K562 (cell line): ENCODE data around the gene COL16A1. TPM values are rescaled to one million over a fixed set of nuclear protein-coding genes. Genes with fewer than 3 reads are reported as not detected.

Source experiments
- ATAC-seq: fragments of 200-7000 bp; cut with Tn5 transposase; 3 replicates; pipeline ENCODE4 v1.9.1; 2020; ENCODE audit warnings: moderate library complexity
- BruUV-seq: library from RNA; stranded (reverse); fragments of 400-500 nt; replicated peaks from 2 replicates; lab custom pipeline; 2021; lab: Mats Ljungman, UMichigan
- CTCF ChIA-PET: fragments of 300-600 bp; formaldehyde crosslinking; extraction: SDS; loops from one replicate; lab custom pipeline; 2021; ENCODE audit warnings: low intra/inter-chr PET ratio; lab: Yijun Ruan, JAX
- POLR2A ChIA-PET: fragments of 300-600, 350-650 bp; sonication (Branson Sonifier 250); formaldehyde crosslinking; extraction: SDS; loops from one replicate; lab custom pipeline; 2021; ENCODE audit warnings: antibody characterized with exemption, inconsistent platforms; lab: Yijun Ruan, JAX
- DNase-seq, 4 experiments: peaks; one replicate each; pipeline versions ENCODE4 v3.0.0 to v3.0.0-alpha.2; 2011 to 2018; ENCODE audit warnings: low spot score in 3 of 4, mixed read lengths in 3 of 4; ENCODE audit errors: extremely low read depth in 1 of 4
- FAIRE-seq: peaks from 2 replicates; lab custom pipeline; 2011; peaks lifted over from hg19 to GRCh38; lab: Jason Lieb, UNC
- H2AFZ ChIP-seq: 2 replicates; pipeline ENCODE4 v1.6.0; 2011; ENCODE audit warnings: low read depth, low read length, control low read depth, inconsistent platforms
- H3K27ac ChIP-seq: fragments of 200-600 bp; 3 replicates; pipeline ENCODE4 v1.8.0; 2011; ENCODE audit warnings: low read depth, mild to moderate bottlenecking, control low read depth, inconsistent platforms, low read length, moderate library complexity, mixed read lengths; ENCODE audit errors: extremely low read depth
- H3K27me3 ChIP-seq, 2 experiments: fragments of 300-600 bp in 1 of 2; 2 replicates in 1 of 2; 3 replicates in 1 of 2; pipeline versions ENCODE4 v1.6.0 to v1.8.0; 2011; ENCODE audit warnings: inconsistent platforms in 2 of 2, low read length in 2 of 2, mild to moderate bottlenecking in 1 of 2, mixed read lengths in 1 of 2, moderate library complexity in 1 of 2; ENCODE audit not compliant: control insufficient read depth in 2 of 2, insufficient read depth in 2 of 2
- H3K36me3 ChIP-seq: fragments of 300-600 bp; 3 replicates; pipeline ENCODE4 v1.8.0; 2011; ENCODE audit warnings: mild to moderate bottlenecking, low read length, inconsistent platforms; ENCODE audit not compliant: control insufficient read depth, insufficient read depth
- H3K4me1 ChIP-seq, 2 experiments: fragments of 200-600 bp in 1 of 2; replicated peaks in 1 of 2; 2 replicates in 1 of 2; 3 replicates in 1 of 2; pipeline versions ENCODE4 v1.5.1 to v1.8.0; 2011; ENCODE audit warnings: inconsistent platforms in 2 of 2, low read length in 2 of 2, mild to moderate bottlenecking in 1 of 2, mixed read lengths in 1 of 2, moderate library complexity in 1 of 2; ENCODE audit not compliant: control insufficient read depth in 2 of 2, insufficient read depth in 2 of 2
- H3K4me2 ChIP-seq: 2 replicates; pipeline ENCODE4 v1.6.1; 2011; ENCODE audit warnings: low read length, control low read depth, inconsistent platforms, mixed read lengths; ENCODE audit not compliant: insufficient read depth
- H3K4me3 ChIP-seq: fragments of 200-600 bp; sonication (generic), shearing (Covaris generic); 2 replicates; pipeline ENCODE4 v1.5.1; 2016; ENCODE audit warnings: control low read depth, inconsistent platforms
- H3K79me2 ChIP-seq: fragments of 200-600 bp; 3 replicates; pipeline ENCODE4 v1.8.0; 2011; ENCODE audit warnings: low read length, inconsistent platforms; ENCODE audit not compliant: control insufficient read depth, insufficient read depth
- H3K9ac ChIP-seq, 2 experiments: 2 replicates each; pipeline versions ENCODE4 v1.6.0 to v1.6.1; 2011; ENCODE audit warnings: low read depth in 2 of 2, low read length in 2 of 2, control low read depth in 1 of 2, inconsistent platforms in 1 of 2, mild to moderate bottlenecking in 1 of 2, mixed read lengths in 1 of 2; ENCODE audit not compliant: insufficient read depth in 1 of 2
- H3K9me1 ChIP-seq: one replicate; pipeline ENCODE4 v1.6.0; 2011; ENCODE audit warnings: inconsistent platforms, mild to moderate bottlenecking, low read length, moderate library complexity; ENCODE audit not compliant: control insufficient read depth, insufficient read depth
- H3K9me3 ChIP-seq: replicated peaks from 2 replicates; pipeline ENCODE4 v1.5.1; 2011; ENCODE audit warnings: low read depth, low read length, inconsistent platforms; ENCODE audit not compliant: control insufficient read depth, insufficient read depth
- H4K20me1 ChIP-seq: replicated peaks from 2 replicates; pipeline ENCODE4 v1.6.1; 2011; ENCODE audit warnings: low read length, inconsistent platforms, mixed read lengths; ENCODE audit not compliant: control insufficient read depth, insufficient read depth
- CHCHD3 ChIP-seq: fragments of 250-450 bp; sonication (Bioruptor Pico); IDR thresholded peaks from 2 replicates; pipeline ENCODE4 v2.1.2; 2022; ENCODE audit warnings: mild to moderate bottlenecking
- MIER1 ChIP-seq: fragments of 450-650 bp; IDR thresholded peaks from 2 replicates; pipeline ENCODE4 v1.6.1; 2016; ENCODE audit warnings: antibody characterized with exemption, mild to moderate bottlenecking, low read depth
- PREB ChIP-seq: sonication (generic); formaldehyde crosslinking; IDR thresholded peaks from 2 replicates; pipeline ENCODE4 v1.8.1; 2023; ENCODE audit warnings: mild to moderate bottlenecking, missing genetic modification reagents
- ZC3H4 ChIP-seq: sonication (generic); formaldehyde crosslinking; IDR thresholded peaks from 2 replicates; pipeline ENCODE4 v1.9.0; 2021; ENCODE audit warnings: missing genetic modification reagents, borderline replicate concordance
- WGBS: fragments of 100-300 bp; shearing (Covaris generic); methylation state at CpG from one replicate; pipeline ENCODE4 v1.1.6; 2016; ENCODE audit warnings: low coverage, mixed read lengths; ENCODE audit not compliant: insufficient coverage; ENCODE audit errors: missing lambda C conversion rate; 5-methylcytosine and 5-hydroxymethylcytosine counted together
- in situ Hi-C: fragments of 300-500 bp; cut with MboI; formaldehyde crosslinking; loops from 4 replicates; pipeline ENCODE4 v1.15.0; 2018; ENCODE audit warnings: inconsistent platforms, mixed read lengths
- intact Hi-C: fragments of 100-400 bp; cut with micrococcal nuclease; formaldehyde crosslinking; loops from 2 replicates; pipeline ENCODE4 v1.14.2; 2022
- polyA plus RNA-seq, 8 experiments: library from polyadenylated mRNA; depleted of rRNA in 4 of 8; stranded (reverse) in 5 of 8; unstranded in 3 of 8; fragments of >200 nt; fragmentation: Nextera tagmentation in 2 of 8; fragmentation: Illumina TruSeq in 1 of 8; extraction: Ambion mirVana in 2 of 8; extraction: Trizol in 1 of 8; gene quantifications; 2 replicates each; pipeline versions ENCODE4 v1.2.1 to v1.2.3, GENCODE V29; 2011 to 2014; ENCODE audit warnings: inconsistent platforms in 1 of 8, missing spikeins in 1 of 8
- total RNA-seq, 7 experiments: library from RNA; depleted of rRNA in 6 of 7; stranded (reverse); fragments of >200 nt in 6 of 7; fragmentation: Illumina TruSeq in 2 of 7; extraction: Trizol in 2 of 7; gene quantifications; 2 replicates each; pipeline versions ENCODE4 v1.2.1 to v1.2.3, GENCODE V29; 2011 to 2021; ENCODE audit warnings: low replicate concordance in 1 of 7
- TF ChIP-seq, protein P1 (sequence below): fragments of 250-450 bp; sonication (Bioruptor Pico); IDR thresholded peaks from 2 replicates; pipeline ENCODE4 v1.4.0; 2020; ENCODE audit warnings: mild to moderate bottlenecking, moderate library complexity

COL16A1 gene
- total and polyA plus RNA-seq, 9 of the 15 experiments (the other 6 are each of a cell fraction or from before 2014, with no cell fraction given) = 0.11 to 0.60 (median 0.11) TPM; not detected in 6

- Histone ChIP-seq H3K79me2 (no peaks in the 10 kb centered on the region), H4K20me1 (peaks cover 24% of the 10 kb centered on the region), H3K9me3 (no peaks in the 10 kb centered on the region), H2AFZ (no peak within 1 kb of the TSS), H3K9me1 (no peaks in the 10 kb centered on the region), H3K27me3 (peaks cover 30 to 71% of the 10 kb centered on the region in 2 experiments), H3K4me1 (peaks cover 0 to 19% of the 10 kb centered on the region in 2 experiments; a peak in 2 of 5 replicates), H3K4me2 (no peak within 1 kb of the TSS), H3K9ac (no peak within 1 kb of the TSS), H3K36me3 (no peaks in the 10 kb centered on the region), H3K4me3 (peak within 1 kb of the TSS; percentile 14; the same call in 1 of the 2 replicates), H3K27ac (no peak within 1 kb of the TSS)
- intact Hi-C loops = no loop called here
- in situ Hi-C loops = no loop called here
- ATAC-seq = no peak
- FAIRE-seq = no peak
- POLR2A ChIA-PET = interaction anchor here (0.5 to 1.2 kb wide), 4 partner anchors 9 to 468 kb away, joined by 3 to 4 read pairs (median 3); no protein-coding TSS in a partner anchor
- CTCF ChIA-PET = interaction anchor here (0.6 to 1.5 kb wide), 3 partner anchors 18 to 696 kb away, joined by 3 to 6 read pairs (median 3); no protein-coding TSS in a partner anchor
- BruUV-seq = no TSS peak
- WGBS = 4% methylated on average over 46 of the region's 48 CpGs
- DNase-seq = peak in 1 of 4 experiments; percentile 36
- TF ChIP-seq PREB (CRISPR knock-in tag) = no peak
- TF ChIP-seq, protein P1, sequence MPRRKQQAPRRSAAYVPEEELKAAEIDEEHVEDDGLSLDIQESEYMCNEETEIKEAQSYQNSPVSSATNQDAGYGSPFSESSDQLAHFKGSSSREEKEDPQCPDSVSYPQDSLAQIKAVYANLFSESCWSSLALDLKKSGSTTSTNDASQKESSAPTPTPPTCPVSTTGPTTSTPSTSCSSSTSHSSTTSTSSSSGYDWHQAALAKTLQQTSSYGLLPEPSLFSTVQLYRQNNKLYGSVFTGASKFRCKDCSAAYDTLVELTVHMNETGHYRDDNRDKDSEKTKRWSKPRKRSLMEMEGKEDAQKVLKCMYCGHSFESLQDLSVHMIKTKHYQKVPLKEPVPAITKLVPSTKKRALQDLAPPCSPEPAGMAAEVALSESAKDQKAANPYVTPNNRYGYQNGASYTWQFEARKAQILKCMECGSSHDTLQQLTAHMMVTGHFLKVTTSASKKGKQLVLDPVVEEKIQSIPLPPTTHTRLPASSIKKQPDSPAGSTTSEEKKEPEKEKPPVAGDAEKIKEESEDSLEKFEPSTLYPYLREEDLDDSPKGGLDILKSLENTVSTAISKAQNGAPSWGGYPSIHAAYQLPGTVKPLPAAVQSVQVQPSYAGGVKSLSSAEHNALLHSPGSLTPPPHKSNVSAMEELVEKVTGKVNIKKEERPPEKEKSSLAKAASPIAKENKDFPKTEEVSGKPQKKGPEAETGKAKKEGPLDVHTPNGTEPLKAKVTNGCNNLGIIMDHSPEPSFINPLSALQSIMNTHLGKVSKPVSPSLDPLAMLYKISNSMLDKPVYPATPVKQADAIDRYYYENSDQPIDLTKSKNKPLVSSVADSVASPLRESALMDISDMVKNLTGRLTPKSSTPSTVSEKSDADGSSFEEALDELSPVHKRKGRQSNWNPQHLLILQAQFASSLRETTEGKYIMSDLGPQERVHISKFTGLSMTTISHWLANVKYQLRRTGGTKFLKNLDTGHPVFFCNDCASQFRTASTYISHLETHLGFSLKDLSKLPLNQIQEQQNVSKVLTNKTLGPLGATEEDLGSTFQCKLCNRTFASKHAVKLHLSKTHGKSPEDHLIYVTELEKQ = no peak
- TF ChIP-seq CHCHD3 (CRISPR knock-in tag) = no peak
- TF ChIP-seq MIER1 = no peak
- no peak for TF ChIP-seq ZC3H4 (CRISPR knock-in tag)
Observed at GRCh38 chr1:31617218-31617915, 86.5 kb downstream of the COL16A1 start, which contains the start of gene HCRTR1. HCRTR1 (plus strand) TSS chr1:31617689; CDS start chr1:31619193, 1,504 bp downstream.
